SK-N-SH treated with all-trans-retinoic acid at 6 μM for 48 hours (cell line): Measurements from ENCODE around the gene TMEM138.

Experiments used
- ATAC-seq: fragments of 200-7000 bp; cut with Tn5 transposase; 3 replicates; pipeline ENCODE4 v1.9.1; 2020; ENCODE audit warnings: mild to moderate bottlenecking, moderate library complexity
- ARNTL ChIP-seq: fragments of 450-650 bp; formaldehyde crosslinking; IDR thresholded peaks from 2 replicates; pipeline ENCODE4 v1.5.0; 2020; ENCODE audit warnings: low read depth, mild to moderate bottlenecking, moderate library complexity, borderline replicate concordance
- BACH2 ChIP-seq: fragments of 250-450 bp; sonication (Bioruptor Pico); IDR thresholded peaks from 2 replicates; pipeline ENCODE4 v1.9.0; 2021; ENCODE audit warnings: mild to moderate bottlenecking, borderline replicate concordance
- GLIS3 ChIP-seq: fragments of 250-450 bp; sonication (Bioruptor Pico); IDR thresholded peaks from 2 replicates; pipeline ENCODE4 v1.5.0; 2020; ENCODE audit warnings: mild to moderate bottlenecking, moderate library complexity
- ISL1 ChIP-seq: fragments of 250-450 bp; sonication (Bioruptor Pico); IDR thresholded peaks from 2 replicates; pipeline ENCODE4 v2.1.2; 2022; ENCODE audit warnings: mild to moderate bottlenecking, moderate library complexity
- RARB ChIP-seq: fragments of 250-450 bp; sonication (Bioruptor Pico); IDR thresholded peaks from 2 replicates; pipeline ENCODE4 v1.8.0; 2021; ENCODE audit warnings: mild to moderate bottlenecking, moderate library complexity
- TOX ChIP-seq: fragments of 250-450 bp; sonication (Bioruptor Pico); IDR thresholded peaks from 2 replicates; pipeline ENCODE4 v1.8.0; 2021; ENCODE audit warnings: mild to moderate bottlenecking, moderate library complexity, borderline replicate concordance
- ZC3H10 ChIP-seq: fragments of 250-450 bp; sonication (Bioruptor Pico); IDR thresholded peaks from 2 replicates; pipeline ENCODE4 v1.5.1; 2021; ENCODE audit warnings: mild to moderate bottlenecking, moderate library complexity
- ZFP3 ChIP-seq: fragments of 250-450 bp; sonication (Bioruptor Pico); IDR thresholded peaks from 2 replicates; pipeline ENCODE4 v1.5.0; 2020; ENCODE audit warnings: mild to moderate bottlenecking, moderate library complexity
- ZNF565 ChIP-seq: fragments of 450-650 bp; formaldehyde crosslinking; conservative IDR thresholded peaks from 2 replicates; pipeline ENCODE4 v1.5.0; 2020; ENCODE audit warnings: low read depth, mild to moderate bottlenecking, moderate library complexity
- ZNF70 ChIP-seq: fragments of 450-650 bp; formaldehyde crosslinking; IDR thresholded peaks from 2 replicates; pipeline ENCODE4 v1.5.0; 2020; ENCODE audit warnings: mild to moderate bottlenecking, moderate library complexity
- ZNF8 ChIP-seq: fragments of 450-650 bp; formaldehyde crosslinking; IDR thresholded peaks from 2 replicates; pipeline ENCODE4 v1.5.0; 2020; ENCODE audit warnings: mild to moderate bottlenecking, moderate library complexity
- TF ChIP-seq, protein P1 (sequence below): fragments of 250-450 bp; sonication (Bioruptor Pico); IDR thresholded peaks from 2 replicates; pipeline ENCODE4 v1.5.1; 2021; ENCODE audit warnings: mild to moderate bottlenecking, moderate library complexity
- TF ChIP-seq, protein P2 (sequence below): fragments of 250-450 bp; sonication (Bioruptor Pico); IDR thresholded peaks from 2 replicates; pipeline ENCODE4 v1.8.0; 2020; ENCODE audit warnings: mild to moderate bottlenecking, moderate library complexity, borderline replicate concordance
- TF ChIP-seq, protein P3 (sequence below): fragments of 250-450 bp; sonication (Bioruptor Pico); IDR thresholded peaks from 2 replicates; pipeline ENCODE4 v1.5.1; 2020; ENCODE audit warnings: low read depth, mild to moderate bottlenecking, moderate library complexity
- TF ChIP-seq, protein P4 (sequence below): fragments of 250-450 bp; sonication (Bioruptor Pico); IDR thresholded peaks from 2 replicates; pipeline ENCODE4 v1.8.0; 2021; ENCODE audit warnings: low read depth, mild to moderate bottlenecking, moderate library complexity, borderline replicate concordance
- TF ChIP-seq, protein P5 (sequence below): fragments of 250-450 bp; sonication (Bioruptor Pico); IDR thresholded peaks from 2 replicates; pipeline ENCODE4 v1.5.0; 2020; ENCODE audit warnings: mild to moderate bottlenecking, moderate library complexity

The TMEM138 gene

DNA sequence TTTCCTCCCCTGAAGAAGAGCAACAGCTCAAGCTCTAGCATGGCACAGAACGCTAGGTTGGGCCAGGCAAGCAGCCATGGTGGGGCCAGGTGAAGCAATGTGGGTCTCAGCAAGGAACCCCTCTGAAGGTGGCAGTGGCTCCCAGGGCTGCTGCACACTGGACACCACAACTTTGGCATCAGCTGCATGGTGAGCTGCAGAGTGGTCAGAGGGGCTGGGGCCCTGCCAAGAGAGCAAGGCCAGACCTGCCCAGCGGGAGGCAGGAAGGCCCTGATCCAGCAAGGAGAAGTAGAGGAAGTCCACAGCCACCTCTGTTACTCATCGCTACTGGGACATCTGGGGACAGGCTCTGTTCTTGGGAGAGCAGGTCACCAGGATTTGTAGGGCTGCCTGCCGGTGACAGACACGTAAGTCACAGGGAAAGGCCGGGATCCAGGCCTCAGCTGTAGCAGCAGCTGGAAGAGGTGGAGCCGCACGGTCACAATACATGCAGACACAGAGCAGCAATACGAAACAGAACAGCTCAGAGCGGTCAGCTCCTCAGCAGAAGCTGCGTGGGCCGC lies 12.9 kb upstream of the TMEM138 start (continued):
- TF ChIP-seq, protein P1, sequence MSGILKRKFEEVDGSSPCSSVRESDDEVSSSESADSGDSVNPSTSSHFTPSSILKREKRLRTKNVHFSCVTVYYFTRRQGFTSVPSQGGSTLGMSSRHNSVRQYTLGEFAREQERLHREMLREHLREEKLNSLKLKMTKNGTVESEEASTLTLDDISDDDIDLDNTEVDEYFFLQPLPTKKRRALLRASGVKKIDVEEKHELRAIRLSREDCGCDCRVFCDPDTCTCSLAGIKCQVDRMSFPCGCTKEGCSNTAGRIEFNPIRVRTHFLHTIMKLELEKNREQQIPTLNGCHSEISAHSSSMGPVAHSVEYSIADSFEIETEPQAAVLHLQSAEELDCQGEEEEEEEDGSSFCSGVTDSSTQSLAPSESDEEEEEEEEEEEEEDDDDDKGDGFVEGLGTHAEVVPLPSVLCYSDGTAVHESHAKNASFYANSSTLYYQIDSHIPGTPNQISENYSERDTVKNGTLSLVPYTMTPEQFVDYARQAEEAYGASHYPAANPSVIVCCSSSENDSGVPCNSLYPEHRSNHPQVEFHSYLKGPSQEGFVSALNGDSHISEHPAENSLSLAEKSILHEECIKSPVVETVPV (CRISPR knock-in tag) = no peak
- TF ChIP-seq, protein P2, sequence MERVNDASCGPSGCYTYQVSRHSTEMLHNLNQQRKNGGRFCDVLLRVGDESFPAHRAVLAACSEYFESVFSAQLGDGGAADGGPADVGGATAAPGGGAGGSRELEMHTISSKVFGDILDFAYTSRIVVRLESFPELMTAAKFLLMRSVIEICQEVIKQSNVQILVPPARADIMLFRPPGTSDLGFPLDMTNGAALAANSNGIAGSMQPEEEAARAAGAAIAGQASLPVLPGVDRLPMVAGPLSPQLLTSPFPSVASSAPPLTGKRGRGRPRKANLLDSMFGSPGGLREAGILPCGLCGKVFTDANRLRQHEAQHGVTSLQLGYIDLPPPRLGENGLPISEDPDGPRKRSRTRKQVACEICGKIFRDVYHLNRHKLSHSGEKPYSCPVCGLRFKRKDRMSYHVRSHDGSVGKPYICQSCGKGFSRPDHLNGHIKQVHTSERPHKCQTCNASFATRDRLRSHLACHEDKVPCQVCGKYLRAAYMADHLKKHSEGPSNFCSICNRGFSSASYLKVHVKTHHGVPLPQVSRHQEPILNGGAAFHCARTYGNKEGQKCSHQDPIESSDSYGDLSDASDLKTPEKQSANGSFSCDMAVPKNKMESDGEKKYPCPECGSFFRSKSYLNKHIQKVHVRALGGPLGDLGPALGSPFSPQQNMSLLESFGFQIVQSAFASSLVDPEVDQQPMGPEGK (CRISPR knock-in tag) = no peak
- TF ChIP-seq, all 23 proteins: peak for 0

DNA sequence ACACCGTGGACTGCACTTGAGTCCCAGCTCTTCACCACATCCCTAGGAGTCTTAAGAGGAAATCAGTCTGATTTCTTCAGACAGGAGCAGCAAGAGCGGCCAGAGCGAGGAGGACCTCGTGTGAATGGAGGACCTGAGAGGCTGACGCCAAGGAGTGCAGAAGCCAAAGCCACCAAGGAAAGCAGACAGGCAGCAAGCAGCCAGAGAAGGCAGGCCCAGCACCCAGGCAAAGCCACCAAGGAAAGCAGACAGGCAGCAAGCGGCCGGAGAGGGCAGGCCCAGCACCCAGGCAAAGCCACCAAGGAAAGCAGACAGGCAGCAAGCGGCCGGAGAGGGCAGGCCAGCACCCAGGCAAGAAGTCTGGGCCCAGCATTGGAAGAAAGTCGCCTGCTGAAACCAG lies 12.3 kb upstream of the TMEM138 start:
- TF ChIP-seq GLIS3 (CRISPR knock-in tag) (no peak), BACH2 (CRISPR knock-in tag) (no peak), ARNTL (CRISPR knock-in tag) (no peak), ZNF565 (CRISPR knock-in tag) (no peak), ZC3H10 (CRISPR knock-in tag) (no peak), ZNF8 (CRISPR knock-in tag) (no peak)
- TF ChIP-seq, protein P1 (CRISPR knock-in tag) = no peak
- TF ChIP-seq, protein P3, sequence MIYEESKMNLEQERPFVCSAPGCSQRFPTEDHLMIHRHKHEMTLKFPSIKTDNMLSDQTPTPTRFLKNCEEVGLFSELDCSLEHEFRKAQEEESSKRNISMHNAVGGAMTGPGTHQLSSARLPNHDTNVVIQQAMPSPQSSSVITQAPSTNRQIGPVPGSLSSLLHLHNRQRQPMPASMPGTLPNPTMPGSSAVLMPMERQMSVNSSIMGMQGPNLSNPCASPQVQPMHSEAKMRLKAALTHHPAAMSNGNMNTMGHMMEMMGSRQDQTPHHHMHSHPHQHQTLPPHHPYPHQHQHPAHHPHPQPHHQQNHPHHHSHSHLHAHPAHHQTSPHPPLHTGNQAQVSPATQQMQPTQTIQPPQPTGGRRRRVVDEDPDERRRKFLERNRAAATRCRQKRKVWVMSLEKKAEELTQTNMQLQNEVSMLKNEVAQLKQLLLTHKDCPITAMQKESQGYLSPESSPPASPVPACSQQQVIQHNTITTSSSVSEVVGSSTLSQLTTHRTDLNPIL (CRISPR knock-in tag) = no peak
- ATAC-seq = no peak

DNA sequence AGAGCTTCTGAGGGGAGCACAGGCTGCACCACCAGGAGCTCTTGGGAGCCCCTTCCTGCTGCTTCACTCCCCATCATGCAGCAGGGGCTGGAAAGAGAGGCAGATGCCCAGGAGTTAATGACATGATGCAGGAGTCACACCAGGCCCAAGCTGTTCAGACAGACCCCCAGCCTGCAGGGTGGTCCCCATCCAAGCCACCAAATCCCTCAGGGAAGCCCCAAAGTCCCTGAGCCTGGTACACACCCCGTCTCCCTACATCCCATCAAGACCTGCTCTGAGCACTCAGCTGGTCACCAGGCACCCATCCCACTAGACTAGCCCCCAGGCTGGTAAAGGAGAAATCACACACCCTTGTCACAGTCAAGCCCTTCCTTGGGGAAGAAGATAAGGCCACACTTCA lies 11.8 kb upstream of the TMEM138 start:
- ATAC-seq = no peak
- TF ChIP-seq TOX (CRISPR knock-in tag) (no peak), ISL1 (CRISPR knock-in tag) (no peak), ZFP3 (CRISPR knock-in tag) (no peak), RARB (CRISPR knock-in tag) (no peak), ZNF70 (no peak)
- TF ChIP-seq, protein P3 (CRISPR knock-in tag) = no peak
- TF ChIP-seq, protein P4, sequence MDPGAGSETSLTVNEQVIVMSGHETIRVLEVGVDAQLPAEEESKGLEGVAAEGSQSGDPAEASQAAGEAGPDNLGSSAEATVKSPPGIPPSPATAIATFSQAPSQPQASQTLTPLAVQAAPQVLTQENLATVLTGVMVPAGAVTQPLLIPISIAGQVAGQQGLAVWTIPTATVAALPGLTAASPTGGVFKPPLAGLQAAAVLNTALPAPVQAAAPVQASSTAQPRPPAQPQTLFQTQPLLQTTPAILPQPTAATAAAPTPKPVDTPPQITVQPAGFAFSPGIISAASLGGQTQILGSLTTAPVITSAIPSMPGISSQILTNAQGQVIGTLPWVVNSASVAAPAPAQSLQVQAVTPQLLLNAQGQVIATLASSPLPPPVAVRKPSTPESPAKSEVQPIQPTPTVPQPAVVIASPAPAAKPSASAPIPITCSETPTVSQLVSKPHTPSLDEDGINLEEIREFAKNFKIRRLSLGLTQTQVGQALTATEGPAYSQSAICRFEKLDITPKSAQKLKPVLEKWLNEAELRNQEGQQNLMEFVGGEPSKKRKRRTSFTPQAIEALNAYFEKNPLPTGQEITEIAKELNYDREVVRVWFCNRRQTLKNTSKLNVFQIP (CRISPR knock-in tag) = no peak
- TF ChIP-seq, protein P5, sequence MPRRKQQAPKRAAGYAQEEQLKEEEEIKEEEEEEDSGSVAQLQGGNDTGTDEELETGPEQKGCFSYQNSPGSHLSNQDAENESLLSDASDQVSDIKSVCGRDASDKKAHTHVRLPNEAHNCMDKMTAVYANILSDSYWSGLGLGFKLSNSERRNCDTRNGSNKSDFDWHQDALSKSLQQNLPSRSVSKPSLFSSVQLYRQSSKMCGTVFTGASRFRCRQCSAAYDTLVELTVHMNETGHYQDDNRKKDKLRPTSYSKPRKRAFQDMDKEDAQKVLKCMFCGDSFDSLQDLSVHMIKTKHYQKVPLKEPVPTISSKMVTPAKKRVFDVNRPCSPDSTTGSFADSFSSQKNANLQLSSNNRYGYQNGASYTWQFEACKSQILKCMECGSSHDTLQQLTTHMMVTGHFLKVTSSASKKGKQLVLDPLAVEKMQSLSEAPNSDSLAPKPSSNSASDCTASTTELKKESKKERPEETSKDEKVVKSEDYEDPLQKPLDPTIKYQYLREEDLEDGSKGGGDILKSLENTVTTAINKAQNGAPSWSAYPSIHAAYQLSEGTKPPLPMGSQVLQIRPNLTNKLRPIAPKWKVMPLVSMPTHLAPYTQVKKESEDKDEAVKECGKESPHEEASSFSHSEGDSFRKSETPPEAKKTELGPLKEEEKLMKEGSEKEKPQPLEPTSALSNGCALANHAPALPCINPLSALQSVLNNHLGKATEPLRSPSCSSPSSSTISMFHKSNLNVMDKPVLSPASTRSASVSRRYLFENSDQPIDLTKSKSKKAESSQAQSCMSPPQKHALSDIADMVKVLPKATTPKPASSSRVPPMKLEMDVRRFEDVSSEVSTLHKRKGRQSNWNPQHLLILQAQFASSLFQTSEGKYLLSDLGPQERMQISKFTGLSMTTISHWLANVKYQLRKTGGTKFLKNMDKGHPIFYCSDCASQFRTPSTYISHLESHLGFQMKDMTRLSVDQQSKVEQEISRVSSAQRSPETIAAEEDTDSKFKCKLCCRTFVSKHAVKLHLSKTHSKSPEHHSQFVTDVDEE (CRISPR knock-in tag) = no peak
- TF ChIP-seq, all 23 proteins: peak for 0
